HEK293T (cell line): ENCODE measurements around the gene TIAL1.

Source experiments
- ARNT ChIP-seq: fragments of 450-650 bp; IDR thresholded peaks from 2 replicates; pipeline ENCODE4 v1.6.1; 2017; ENCODE audit warnings: mild to moderate bottlenecking
- ELF4 ChIP-seq: fragments of 450-650 bp; IDR thresholded peaks from 2 replicates; pipeline ENCODE4 v1.6.1; 2017; ENCODE audit warnings: antibody characterized with exemption
- FOXA1 ChIP-seq: fragments of 450-650 bp; IDR thresholded peaks from 2 replicates; pipeline ENCODE4 v1.6.1; 2016; ENCODE audit warnings: mild to moderate bottlenecking
- FOXK2 ChIP-seq: fragments of 450-650 bp; IDR thresholded peaks from 2 replicates; pipeline ENCODE4 v1.6.1; 2016; ENCODE audit warnings: mild to moderate bottlenecking
- FOXM1 ChIP-seq: fragments of 450-650 bp; IDR thresholded peaks from 2 replicates; pipeline ENCODE4 v1.6.1; 2017; ENCODE audit warnings: mild to moderate bottlenecking, borderline replicate concordance
- HDGF ChIP-seq: fragments of 450-650 bp; IDR thresholded peaks from 2 replicates; pipeline ENCODE4 v1.6.1; 2017; ENCODE audit warnings: antibody characterized with exemption, borderline replicate concordance
- L3MBTL2 ChIP-seq: fragments of 450-650 bp; conservative IDR thresholded peaks from 2 replicates; pipeline ENCODE4 v1.6.1; 2016; ENCODE audit warnings: mild to moderate bottlenecking
- NFRKB ChIP-seq: fragments of 450-650 bp; IDR thresholded peaks from 2 replicates; pipeline ENCODE4 v1.6.1; 2016; ENCODE audit warnings: mild to moderate bottlenecking, moderate library complexity
- SP1 ChIP-seq: fragments of 450-650 bp; IDR thresholded peaks from 2 replicates; pipeline ENCODE4 v1.6.1; 2017
- SUZ12 ChIP-seq: fragments of 450-650 bp; IDR thresholded peaks from 2 replicates; pipeline ENCODE4 v1.6.1; 2016; ENCODE audit warnings: mild to moderate bottlenecking
- TARDBP ChIP-seq: fragments of 450-650 bp; IDR thresholded peaks from 2 replicates; pipeline ENCODE4 v1.6.1; 2016
- ZNF384 ChIP-seq: fragments of 450-650 bp; IDR thresholded peaks from 2 replicates; pipeline ENCODE4 v1.6.1; 2016

DNA sequence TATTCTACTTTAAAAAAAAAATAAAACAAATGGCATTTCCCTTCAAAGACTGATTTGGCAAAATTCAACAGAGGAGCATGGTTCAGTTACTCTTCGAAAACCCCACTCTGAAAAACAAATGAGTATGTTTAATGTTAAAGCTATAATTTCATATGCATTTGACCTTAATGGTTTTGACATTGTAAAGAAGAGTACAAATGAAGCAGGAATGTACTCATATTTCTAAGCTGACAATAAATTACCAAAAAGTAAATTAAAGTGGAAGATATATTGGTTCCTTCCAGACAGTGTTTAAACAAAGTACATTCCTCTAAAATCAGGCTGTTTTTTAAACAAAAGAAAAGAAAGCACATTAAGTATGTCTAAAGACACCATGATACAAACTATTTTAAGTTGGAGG is 70.6 kb downstream of the TIAL1 start:
- no peak for TF ChIP-seq FOXM1
- no peak for TF ChIP-seq ZNF384
- TF ChIP-seq SUZ12: no peak
- TF ChIP-seq SP1: no peak
- no peak for TF ChIP-seq HDGF
- no peak for TF ChIP-seq FOXK2
- TF ChIP-seq ELF4: no peak
- no peak for TF ChIP-seq NFRKB
- TF ChIP-seq L3MBTL2: no peak
- no peak for TF ChIP-seq TARDBP
- TF ChIP-seq FOXA1: no peak
- no peak for TF ChIP-seq ARNT
